ENCODE data around the gene NANOS2.

Gene NANOS2

DNA sequence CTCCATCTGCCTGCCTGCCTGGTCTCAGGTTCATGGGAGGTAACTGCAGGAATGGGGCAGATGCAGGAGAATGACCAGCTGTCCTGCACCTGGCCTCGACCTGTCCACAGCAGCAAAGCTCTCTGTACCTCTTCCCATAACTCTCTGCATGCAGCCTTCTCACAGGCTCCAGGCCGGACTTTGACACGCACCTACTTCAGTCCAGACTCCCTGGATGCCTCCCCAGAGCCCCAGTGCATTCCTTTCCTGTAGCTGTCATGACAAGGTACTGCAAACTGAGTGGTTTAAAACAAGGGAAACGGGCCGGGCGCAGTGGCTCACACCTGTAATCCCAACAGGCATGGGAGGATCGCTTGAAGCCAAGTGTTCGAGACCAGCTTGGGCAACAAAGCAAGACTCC is 3.3 kb downstream of the NANOS2 start:
- TF ChIP-seq, protein P1, sequence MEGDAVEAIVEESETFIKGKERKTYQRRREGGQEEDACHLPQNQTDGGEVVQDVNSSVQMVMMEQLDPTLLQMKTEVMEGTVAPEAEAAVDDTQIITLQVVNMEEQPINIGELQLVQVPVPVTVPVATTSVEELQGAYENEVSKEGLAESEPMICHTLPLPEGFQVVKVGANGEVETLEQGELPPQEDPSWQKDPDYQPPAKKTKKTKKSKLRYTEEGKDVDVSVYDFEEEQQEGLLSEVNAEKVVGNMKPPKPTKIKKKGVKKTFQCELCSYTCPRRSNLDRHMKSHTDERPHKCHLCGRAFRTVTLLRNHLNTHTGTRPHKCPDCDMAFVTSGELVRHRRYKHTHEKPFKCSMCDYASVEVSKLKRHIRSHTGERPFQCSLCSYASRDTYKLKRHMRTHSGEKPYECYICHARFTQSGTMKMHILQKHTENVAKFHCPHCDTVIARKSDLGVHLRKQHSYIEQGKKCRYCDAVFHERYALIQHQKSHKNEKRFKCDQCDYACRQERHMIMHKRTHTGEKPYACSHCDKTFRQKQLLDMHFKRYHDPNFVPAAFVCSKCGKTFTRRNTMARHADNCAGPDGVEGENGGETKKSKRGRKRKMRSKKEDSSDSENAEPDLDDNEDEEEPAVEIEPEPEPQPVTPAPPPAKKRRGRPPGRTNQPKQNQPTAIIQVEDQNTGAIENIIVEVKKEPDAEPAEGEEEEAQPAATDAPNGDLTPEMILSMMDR (IDR thresholded peaks at IDR 0.05) = no peak
- no peak for TF ChIP-seq ZFX (IDR thresholded peaks at IDR 0.05; ENCODE audit: borderline replicate concordance)
- H3K27ac ChIP-seq = no peak overlapping the region

DNA sequence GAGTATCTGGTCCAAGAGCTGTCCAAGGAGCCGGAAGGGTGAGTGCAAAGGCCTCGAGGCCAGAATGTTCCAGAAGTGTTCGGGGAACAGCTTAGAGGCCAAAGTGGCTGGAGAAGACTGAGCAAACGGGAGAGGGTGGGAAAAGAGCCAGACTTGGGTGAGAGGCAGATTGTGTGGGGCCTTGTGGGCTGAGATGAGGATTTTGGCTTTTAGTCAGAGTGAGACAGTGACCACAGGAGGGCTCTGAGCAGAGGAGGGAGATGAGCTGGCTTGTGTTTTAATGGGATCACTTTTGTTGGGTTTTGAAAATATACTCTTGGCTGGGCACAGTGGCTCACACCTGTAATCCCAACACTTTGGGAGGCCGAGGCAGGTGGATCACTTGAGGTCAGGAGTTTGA is 5.6 kb downstream of the NANOS2 start:
- TF ChIP-seq, protein P1 (IDR thresholded peaks at IDR 0.05) = no peak
- TF ChIP-seq ZFX (IDR thresholded peaks at IDR 0.05; ENCODE audit: borderline replicate concordance) = no peak
- H3K27ac ChIP-seq = no peak overlapping the region

- TF ChIP-seq, protein P1 (IDR thresholded peaks at IDR 0.05) = no peak
- TF ChIP-seq ZFX (IDR thresholded peaks at IDR 0.05; ENCODE audit: borderline replicate concordance) = no peak
- H3K27ac ChIP-seq = no peak overlapping the region
These were observed 8.4 kb downstream of the NANOS2 start for GRCh38 chr19:45906221-45906620.

DNA sequence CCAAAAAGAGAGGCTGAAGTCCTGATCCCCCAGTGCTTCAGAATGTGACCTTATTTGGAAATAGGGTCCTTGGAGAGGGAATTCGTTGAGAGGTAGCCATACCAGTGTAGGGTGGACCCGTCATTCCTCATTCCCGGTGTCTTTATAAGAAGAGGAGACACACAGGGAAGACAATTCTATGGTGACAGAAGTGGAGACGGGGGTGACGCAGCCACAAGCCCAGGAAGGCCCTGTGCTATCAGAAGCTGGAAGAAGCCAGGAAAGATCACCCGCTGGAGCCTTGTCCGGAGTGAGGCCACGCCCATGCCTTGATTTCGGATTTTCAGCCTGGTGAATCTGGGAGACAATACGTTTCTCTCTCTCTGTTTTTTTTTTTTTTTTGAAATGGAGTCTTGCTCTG is 9.6 kb downstream of the NANOS2 start:
- no peak overlapping the region for H3K27ac ChIP-seq
- TF ChIP-seq ZFX (IDR thresholded peaks at IDR 0.05; ENCODE audit: borderline replicate concordance) = no peak
- TF ChIP-seq, protein P1 (IDR thresholded peaks at IDR 0.05) = no peak

DNA sequence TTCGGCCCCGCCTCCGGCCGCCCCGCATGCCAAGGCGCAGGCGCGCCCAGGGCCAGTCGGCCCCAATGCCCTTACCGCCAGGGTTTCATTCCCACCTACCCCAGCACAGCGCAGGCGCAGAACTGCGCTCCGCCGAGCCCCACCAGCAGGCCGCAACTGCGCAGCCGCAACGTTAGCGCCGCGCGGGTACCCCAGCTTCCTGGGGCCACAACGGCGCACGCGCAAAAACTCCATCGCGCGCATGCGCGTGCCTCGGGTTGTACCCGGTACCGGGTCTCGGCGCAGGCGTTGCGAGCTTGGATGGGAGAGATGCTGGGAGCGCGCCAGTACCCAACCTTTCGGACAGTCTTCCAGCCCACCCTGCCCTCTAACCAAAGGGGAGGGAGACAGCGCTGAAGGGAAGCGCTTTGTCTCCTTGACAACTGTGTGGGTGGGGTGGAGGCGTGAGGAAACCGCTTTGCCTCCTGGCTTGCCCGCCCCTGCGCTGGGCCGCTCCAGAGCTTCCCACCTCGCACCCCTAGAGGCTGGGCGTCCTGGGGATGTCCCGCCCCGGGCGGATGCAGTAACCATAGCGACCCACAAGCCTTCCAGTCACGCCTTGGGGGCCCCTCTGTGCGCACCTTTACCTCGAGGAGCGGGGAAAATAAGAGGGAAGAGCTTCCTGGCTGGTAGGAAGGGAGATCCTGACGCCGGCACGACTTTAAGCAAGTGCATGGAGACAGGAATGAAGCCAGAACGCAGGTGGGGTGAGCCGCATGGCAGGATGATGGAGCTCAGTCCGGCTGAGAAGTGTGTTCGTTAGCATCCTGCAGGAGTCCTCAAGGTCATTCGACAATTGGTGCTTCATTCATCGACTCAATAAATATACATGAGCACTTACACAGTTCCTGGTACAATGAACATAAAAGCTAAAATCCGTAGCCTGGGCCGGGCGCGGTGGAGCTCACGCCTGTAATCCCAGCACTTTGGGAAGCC is 11.6 kb downstream of the NANOS2 start:
- TF ChIP-seq, protein P1 (IDR thresholded peaks at IDR 0.05) = no peak
- TF ChIP-seq ZFX (IDR thresholded peaks at IDR 0.05; ENCODE audit: borderline replicate concordance) = no peak
- peak overlapping the region; percentile 84 for H3K27ac ChIP-seq

GRCh38 chr19:45901912-45902650 is 12.5 kb downstream of the NANOS2 start, which contains the start of gene MYPOP:
Gene MYPOP, minus strand, starts transcription at chr19:45902613. Its CDS starts 840 bp downstream, at chr19:45901773.
- TF ChIP-seq, protein P1 (IDR thresholded peaks at IDR 0.05) = no peak
- no peak for TF ChIP-seq ZFX (IDR thresholded peaks at IDR 0.05; ENCODE audit: borderline replicate concordance)
- peak within 1 kb of the TSS; percentile 84 for H3K27ac ChIP-seq

Measured in 22Rv1 (cell line).